CD14-positive monocyte (primary cell): ENCODE results near the gene GRIP1. TPM values are rescaled to one million over a fixed set of nuclear protein-coding genes. Genes with fewer than 3 reads are reported as not detected.

Experiments
- DNase-seq, 3 donors: peaks; one replicate each; pipeline ENCODE4 v3.0.0-alpha.2; 2011 to 2022
- H2AFZ ChIP-seq: 2 replicates; pipeline ENCODE4 v1.6.0; 2012; ENCODE audit warnings: mild to moderate bottlenecking, low read depth, low read length, inconsistent platforms; ENCODE audit not compliant: insufficient read depth, poor library complexity, severe bottlenecking
- H3K27ac ChIP-seq, 2 donors: 1 replicate in 1 of 2; 2 replicates in 1 of 2; pipeline ENCODE4 v1.5.1; 2012 to 2013; ENCODE audit warnings: low read length in 2 of 2, control low read depth in 1 of 2, inconsistent platforms in 1 of 2, low read depth in 1 of 2, mild to moderate bottlenecking in 1 of 2
- H3K27me3 ChIP-seq, 2 donors: one replicate each; pipeline versions ENCODE4 v1.6.0 to v1.6.1; 2011 to 2013; ENCODE audit warnings: low read length in 2 of 2; ENCODE audit not compliant: control insufficient read depth in 2 of 2, insufficient read depth in 2 of 2
- H3K36me3 ChIP-seq, 2 donors: replicated peaks in 1 of 2; 1 replicate in 1 of 2; 2 replicates in 1 of 2; pipeline versions ENCODE4 v1.5.1 to v1.6.1; 2012 to 2013; ENCODE audit warnings: low read length in 2 of 2, control low read depth in 1 of 2, inconsistent platforms in 1 of 2, mild to moderate bottlenecking in 1 of 2; ENCODE audit not compliant: insufficient read depth in 2 of 2, control insufficient read depth in 1 of 2
- H3K4me1 ChIP-seq, 2 donors: 1 replicate in 1 of 2; 2 replicates in 1 of 2; pipeline versions ENCODE4 v1.5.1 to v1.6.1; 2012 to 2013; ENCODE audit warnings: low read length in 2 of 2, control low read depth in 1 of 2, inconsistent platforms in 1 of 2, mild to moderate bottlenecking in 1 of 2, moderate library complexity in 1 of 2; ENCODE audit not compliant: insufficient read depth in 2 of 2, control insufficient read depth in 1 of 2
- H3K4me2 ChIP-seq: replicated peaks from 2 replicates; pipeline ENCODE3; 2012; ENCODE audit warnings: low read length, moderate library complexity, mild to moderate bottlenecking; ENCODE audit not compliant: poor library complexity, severe bottlenecking; ENCODE audit errors: extremely low read depth
- H3K4me3 ChIP-seq, 3 experiments: fragments of 200-600 bp in 1 of 3; sonication (generic) in 1 of 3; replicated peaks in 1 of 3; 1 replicate in 2 of 3; 2 replicates in 1 of 3; pipeline ENCODE4 v1.5.1; 2011 to 2013; ENCODE audit warnings: low read length in 3 of 3, mild to moderate bottlenecking in 3 of 3, control low read depth in 2 of 3, low read depth in 2 of 3, inconsistent platforms in 1 of 3, moderate library complexity in 1 of 3
- H3K79me2 ChIP-seq: 2 replicates; pipeline ENCODE4 v1.6.0; 2012; ENCODE audit warnings: mild to moderate bottlenecking, control low read depth, inconsistent platforms, low read length, moderate library complexity; ENCODE audit not compliant: insufficient read depth
- H3K9ac ChIP-seq: 2 replicates; pipeline ENCODE4 v1.6.0; 2017; ENCODE audit warnings: low read length, mild to moderate bottlenecking; ENCODE audit not compliant: insufficient read depth, poor library complexity, severe bottlenecking
- H3K9me3 ChIP-seq, 2 donors: replicated peaks in 1 of 2; 1 replicate in 1 of 2; 2 replicates in 1 of 2; pipeline versions ENCODE4 v1.5.1 to v1.6.1; 2012 to 2013; ENCODE audit warnings: low read length in 2 of 2, control low read depth in 1 of 2; ENCODE audit not compliant: control insufficient read depth in 1 of 2, insufficient read depth in 1 of 2
- H4K20me1 ChIP-seq: 2 replicates; pipeline ENCODE4 v1.6.0; 2012; ENCODE audit warnings: mild to moderate bottlenecking, low read length, control low read depth, moderate library complexity; ENCODE audit not compliant: insufficient read depth
- H3K27ac Mint-ChIP-seq, 7 donors: one replicate each; pipeline ENCODE4 v1.8.0; 2020; ENCODE audit warnings: mild to moderate bottlenecking in 7 of 7, mixed read lengths in 7 of 7, moderate library complexity in 6 of 7, inconsistent platforms in 2 of 7
- H3K27me3 Mint-ChIP-seq, 3 donors: one replicate each; pipeline ENCODE4 v1.8.0; 2021 to 2022; ENCODE audit warnings: low read depth in 3 of 3, mild to moderate bottlenecking in 3 of 3, mixed read lengths in 3 of 3, moderate library complexity in 3 of 3, inconsistent platforms in 1 of 3
- H3K36me3 Mint-ChIP-seq, 2 donors: one replicate each; pipeline ENCODE4 v1.8.0; 2020; ENCODE audit warnings: mixed read lengths in 2 of 2, inconsistent platforms in 1 of 2, mild to moderate bottlenecking in 1 of 2
- H3K4me1 Mint-ChIP-seq: one replicate; pipeline ENCODE4 v1.8.0; 2020; ENCODE audit warnings: mild to moderate bottlenecking, mixed read lengths
- H3K4me3 Mint-ChIP-seq, 2 donors: one replicate each; pipeline ENCODE4 v1.8.0; 2020; ENCODE audit warnings: mild to moderate bottlenecking in 2 of 2, mixed read lengths in 2 of 2, moderate library complexity in 1 of 2
- H3K9me3 Mint-ChIP-seq, 7 donors: one replicate each; pipeline ENCODE4 v1.8.0; 2020 to 2022; ENCODE audit warnings: mixed read lengths in 7 of 7, mild to moderate bottlenecking in 6 of 7, moderate library complexity in 6 of 7, inconsistent platforms in 2 of 7
- CTCF ChIP-seq: fragments of 200-600 bp; IDR thresholded peaks from one replicate; pipeline ENCODE4 v1.8.0; 2022; ENCODE audit warnings: antibody characterized with exemption, mild to moderate bottlenecking
- WGBS: methylation state at CpG from one replicate; pipeline ENCODE4 v1.1.5; 2013; ENCODE audit warnings: missing lambda C conversion rate; ENCODE audit not compliant: insufficient coverage; 5-methylcytosine and 5-hydroxymethylcytosine counted together
- intact Hi-C, 2 donors: fragments of 100-400 bp; cut with micrococcal nuclease; formaldehyde crosslinking; loops; one replicate each; pipeline versions ENCODE4 v1.15.0 to v1.15.1; 2023
- polyA plus RNA-seq, 3 donors: library from polyadenylated mRNA; depleted of rRNA in 1 of 3; unstranded in 2 of 3; stranded (reverse) in 1 of 3; fragments of 300-500 nt in 2 of 3; fragments of >200 nt in 1 of 3; fragmentation: Illumina TruSeq in 2 of 3; gene quantifications; 1 replicate in 2 of 3; 2 replicates in 1 of 3; pipeline ENCODE4 v1.2.3, GENCODE V29; 2012 to 2021

Gene GRIP1
- polyA plus RNA-seq, 3 donors, result 0.21 TPM; not detected in 2

- 64% methylated on average over 2 of the region's 7 CpGs for WGBS
- Histone ChIP-seq H2AFZ (no peak overlapping the region), H3K27ac (no peak overlapping the region), H3K36me3 (no peaks in the 10 kb centered on the region), H4K20me1 (no peaks in the 10 kb centered on the region), H3K27me3 (no peaks in the 10 kb centered on the region), H3K4me2 (no peak overlapping the region), H3K4me1 (no peaks in the 10 kb centered on the region), H3K9me3 (no peaks in the 10 kb centered on the region), H3K9ac (no peak overlapping the region), H3K79me2 (no peaks in the 10 kb centered on the region), H3K4me3 (no peak overlapping the region)
- intact Hi-C loops, result no loop called here
- peaks cover 0 to 2% (median 0%) of the 10 kb centered on the region in 7 donors for H3K9me3 Mint-ChIP-seq
- no peaks in the 10 kb centered on the region for H3K36me3 Mint-ChIP-seq
- no peak for TF ChIP-seq CTCF
- no peak for DNase-seq
- H3K27ac Mint-ChIP-seq, result no peak overlapping the region
- peaks cover 0 to 3% (median 0%) of the 10 kb centered on the region in 3 donors for H3K27me3 Mint-ChIP-seq
- H3K4me1 Mint-ChIP-seq, result no peaks in the 10 kb centered on the region
- no peak overlapping the region for H3K4me3 Mint-ChIP-seq
Measured at GRCh38 chr12:66459944-66460482, 218.9 kb downstream of the GRIP1 start.

- DNase-seq, result no peak
- Mint-ChIP-seq H3K9me3 (peaks cover 0 to under 1% (median 0%) of the 10 kb centered on the region in 7 donors), H3K36me3 (no peaks in the 10 kb centered on the region), H3K4me1 (peaks cover 12% of the 10 kb centered on the region), H3K4me3 (no peak overlapping the region), H3K27me3 (peaks cover 0 to 3% (median 0%) of the 10 kb centered on the region in 3 donors), H3K27ac (no peak overlapping the region)
- Histone ChIP-seq H3K4me1 (peaks cover 5 to 10% of the 10 kb centered on the region in 2 donors), H3K9ac (no peak overlapping the region), H3K9me3 (no peaks in the 10 kb centered on the region), H2AFZ (no peak overlapping the region), H3K36me3 (no peaks in the 10 kb centered on the region), H3K4me3 (no peak overlapping the region), H4K20me1 (no peaks in the 10 kb centered on the region), H3K4me2 (no peak overlapping the region), H3K27ac (no peak overlapping the region), H3K79me2 (no peaks in the 10 kb centered on the region), H3K27me3 (no peaks in the 10 kb centered on the region)
- TF ChIP-seq CTCF, result no peak
- WGBS, result no CpG with 5 or more reads among the region's 2 CpGs
- intact Hi-C loops, result no loop called here
Measured at GRCh38 chr12:66456612-66457011, 222.3 kb downstream of the GRIP1 start.
